GM23248 (cell line): ENCODE data around the gene SCGN. TPM values are rescaled to one million over a fixed set of nuclear protein-coding genes. Genes with fewer than 3 reads are reported as not detected.

Source experiments
- DNase-seq: peaks from one replicate; pipeline ENCODE4 v3.0.0-alpha.2; 2015
- H2AFZ ChIP-seq: fragments of 200-600 bp; sonication (generic); 2 replicates; pipeline ENCODE4 v1.6.1; 2016; ENCODE audit warnings: antibody characterized with exemption
- H3F3A ChIP-seq: fragments of 200-600 bp; sonication (generic); 2 replicates; pipeline ENCODE4 v1.6.1; 2016; ENCODE audit warnings: mild to moderate bottlenecking, antibody characterized with exemption, mixed run types; ENCODE audit not compliant: insufficient read depth
- H3K27ac ChIP-seq: fragments of 200-600 bp; sonication (generic); 2 replicates; pipeline ENCODE4 v1.5.1; 2016; ENCODE audit warnings: mild to moderate bottlenecking
- H3K27me3 ChIP-seq: fragments of 200-600 bp; sonication (generic); replicated peaks from 2 replicates; pipeline ENCODE4 v1.6.1; 2016; ENCODE audit warnings: mild to moderate bottlenecking; ENCODE audit not compliant: insufficient read depth
- H3K36me3 ChIP-seq: fragments of 200-600 bp; sonication (generic); 2 replicates; pipeline ENCODE4 v1.6.1; 2016; ENCODE audit warnings: low read depth, mild to moderate bottlenecking
- H3K4me1 ChIP-seq: fragments of 200-600 bp; sonication (generic); 2 replicates; pipeline ENCODE4 v1.6.1; 2016; ENCODE audit warnings: mild to moderate bottlenecking; ENCODE audit not compliant: insufficient read depth
- H3K4me2 ChIP-seq: fragments of 200-600 bp; sonication (generic); one replicate; pipeline ENCODE4 v1.6.1; 2016; ENCODE audit warnings: mild to moderate bottlenecking; ENCODE audit not compliant: unreplicated experiment
- H3K4me3 ChIP-seq: fragments of 200-600 bp; sonication (generic); 2 replicates; pipeline ENCODE4 v1.5.1; 2016; ENCODE audit warnings: mild to moderate bottlenecking
- H3K79me2 ChIP-seq: fragments of 200-600 bp; sonication (generic); 2 replicates; pipeline ENCODE4 v1.6.1; 2016; ENCODE audit warnings: mild to moderate bottlenecking; ENCODE audit not compliant: insufficient read depth
- H3K9ac ChIP-seq: fragments of 200-600 bp; sonication (generic); 2 replicates; pipeline ENCODE4 v1.6.1; 2016; ENCODE audit warnings: mild to moderate bottlenecking
- H3K9me2 ChIP-seq: fragments of 200-600 bp; sonication (generic); 2 replicates; pipeline ENCODE4 v1.6.1; 2016; ENCODE audit warnings: mixed run types, mild to moderate bottlenecking, moderate library complexity; ENCODE audit not compliant: insufficient read depth
- H3K9me3 ChIP-seq: fragments of 200-600 bp; sonication (generic); one replicate; pipeline ENCODE4 v1.6.1; 2017; ENCODE audit warnings: low read depth
- H4K20me1 ChIP-seq: fragments of 200-600 bp; sonication (generic); 2 replicates; pipeline ENCODE4 v1.6.0; 2016; ENCODE audit not compliant: insufficient read depth
- EZH2 ChIP-seq: fragments of 200-600 bp; sonication (generic); IDR thresholded peaks from 2 replicates; pipeline ENCODE4 v1.6.1; 2018; ENCODE audit warnings: antibody characterized with exemption, mild to moderate bottlenecking; ENCODE audit not compliant: insufficient read depth, poor library complexity, severe bottlenecking
- EZH2phosphoT487 ChIP-seq: fragments of 200-600 bp; sonication (generic); IDR thresholded peaks from 2 replicates; pipeline ENCODE4 v1.6.1; 2018; ENCODE audit warnings: antibody characterized with exemption, moderate library complexity, mild to moderate bottlenecking, low read depth; ENCODE audit not compliant: insufficient read depth
- WGBS, 2 experiments: methylation state at CpG; one replicate each; pipeline ENCODE4 v1.1.6; 2015 to 2017; ENCODE audit warnings: low lambda C conversion rate in 2 of 2, low coverage in 1 of 2; ENCODE audit errors: missing lambda C conversion rate in 2 of 2; 5-methylcytosine and 5-hydroxymethylcytosine counted together
- in situ Hi-C: fragments of 300-500 bp; cut with MboI; formaldehyde crosslinking; loops from 2 replicates; pipeline ENCODE4 v1.15.0; 2020
- polyA plus RNA-seq: library from polyadenylated mRNA; unstranded; fragments of >200 nt; fragmentation: Nextera tagmentation; extraction: Ambion mirVana; gene quantifications from 2 replicates; pipeline ENCODE4 v1.2.1, GENCODE V29; 2016
- total RNA-seq: library from RNA; depleted of rRNA; stranded (reverse); fragments of >200 nt; shearing (Covaris generic); gene quantifications from 2 replicates; pipeline ENCODE4 v1.2.3, GENCODE V29; 2014

Gene SCGN
- total and polyA plus RNA-seq, 2 experiments from 2014 or later = not detected

GRCh38 chr6:25685251-25685650, 33.2 kb downstream of the SCGN start:
- Histone ChIP-seq H3K4me1 (no peaks in the 10 kb centered on the region), H3K4me3 (no peak overlapping the region), H3K9ac (no peak overlapping the region), H3F3A (no peaks in the 10 kb centered on the region), H2AFZ (no peak overlapping the region), H3K9me2 (no peaks in the 10 kb centered on the region), H3K79me2 (no peaks in the 10 kb centered on the region), H3K27ac (no peak overlapping the region), H3K27me3 (no peaks in the 10 kb centered on the region), H3K9me3 (no peaks in the 10 kb centered on the region), H4K20me1 (no peaks in the 10 kb centered on the region), H3K36me3 (no peaks in the 10 kb centered on the region), H3K4me2 (no peak overlapping the region)
- WGBS, 2 experiments = 37 to 60% methylated on average over 1 of the region's 1 CpG
- in situ Hi-C loops = no loop called here
- DNase-seq = no peak
- no peak for TF ChIP-seq EZH2
- no peak for TF ChIP-seq EZH2phosphoT487

DNA sequence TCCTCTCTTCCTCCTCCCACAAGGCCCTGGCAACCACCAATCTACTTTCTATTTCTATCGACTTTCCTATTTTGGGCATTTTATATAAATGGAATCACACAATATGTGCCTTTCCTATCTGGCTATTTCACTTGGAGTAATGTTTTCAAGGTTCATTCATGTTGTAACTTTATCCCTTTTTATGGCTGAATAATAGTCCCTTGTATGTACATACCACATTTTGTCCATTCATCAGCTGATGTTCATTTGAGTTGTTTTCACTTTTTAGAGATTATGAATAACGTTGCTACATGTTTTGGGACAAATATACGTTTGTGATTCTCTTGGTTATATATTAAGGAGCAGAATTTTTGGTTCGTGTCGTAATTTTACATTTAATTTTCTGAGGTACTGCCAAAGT, 33.9 kb downstream of the SCGN start:
- Histone ChIP-seq H3K4me3 (no peak overlapping the region), H3K9me2 (no peaks in the 10 kb centered on the region), H3K36me3 (no peaks in the 10 kb centered on the region), H2AFZ (no peak overlapping the region), H3F3A (no peaks in the 10 kb centered on the region), H3K9me3 (no peaks in the 10 kb centered on the region), H3K4me2 (no peak overlapping the region), H3K27me3 (no peaks in the 10 kb centered on the region), H3K4me1 (no peaks in the 10 kb centered on the region), H3K9ac (no peak overlapping the region), H3K27ac (no peak overlapping the region), H3K79me2 (no peaks in the 10 kb centered on the region), H4K20me1 (no peaks in the 10 kb centered on the region)
- TF ChIP-seq EZH2 (no peak), EZH2phosphoT487 (no peak)
- 41 to 45% methylated on average over 5 of the region's 5 CpGs for WGBS, 2 experiments
- in situ Hi-C loops = no loop called here
- DNase-seq = no peak

DNA sequence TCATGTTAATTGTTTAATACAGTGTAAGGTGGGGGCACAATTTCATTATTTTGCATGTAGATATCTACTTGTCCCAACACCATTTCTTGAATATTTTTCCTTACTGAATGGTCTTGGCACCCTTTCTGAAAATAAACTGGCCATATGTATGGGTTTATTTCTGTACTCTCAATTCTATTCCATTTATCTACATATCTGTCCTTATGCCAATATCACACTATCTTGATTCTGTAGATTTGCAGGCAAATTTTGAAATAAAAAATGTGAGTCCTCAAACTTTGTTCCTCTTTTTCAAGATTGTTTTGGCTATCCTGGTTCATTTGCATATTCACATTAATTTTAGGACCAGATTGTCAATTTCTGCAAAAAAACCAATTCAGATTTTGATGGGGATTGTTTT, 34.8 kb downstream of the SCGN start:
- Histone ChIP-seq H3K27me3 (no peaks in the 10 kb centered on the region), H3K4me1 (no peaks in the 10 kb centered on the region), H3K9me2 (no peaks in the 10 kb centered on the region), H3K36me3 (no peaks in the 10 kb centered on the region), H3K27ac (no peak overlapping the region), H2AFZ (no peak overlapping the region), H4K20me1 (no peaks in the 10 kb centered on the region), H3K9ac (no peak overlapping the region), H3K4me2 (no peak overlapping the region), H3K9me3 (no peaks in the 10 kb centered on the region), H3F3A (no peaks in the 10 kb centered on the region), H3K79me2 (no peaks in the 10 kb centered on the region), H3K4me3 (no peak overlapping the region)
- in situ Hi-C loops = no loop called here
- TF ChIP-seq EZH2phosphoT487 (no peak), EZH2 (no peak)
- no peak for DNase-seq

GRCh38 chr6:25689966-25690365, 38.0 kb downstream of the SCGN start:
- Histone ChIP-seq H3K27me3 (no peaks in the 10 kb centered on the region), H3K4me3 (no peak overlapping the region), H4K20me1 (no peaks in the 10 kb centered on the region), H2AFZ (no peak overlapping the region), H3K36me3 (no peaks in the 10 kb centered on the region), H3K27ac (no peak overlapping the region), H3K4me1 (no peaks in the 10 kb centered on the region), H3K4me2 (no peak overlapping the region), H3K79me2 (no peaks in the 10 kb centered on the region), H3K9me2 (no peaks in the 10 kb centered on the region), H3K9me3 (no peaks in the 10 kb centered on the region), H3F3A (no peaks in the 10 kb centered on the region), H3K9ac (no peak overlapping the region)
- 13 to 14% methylated on average over 1 of the region's 1 CpG for WGBS, 2 experiments
- TF ChIP-seq EZH2phosphoT487 = no peak
- no peak for TF ChIP-seq EZH2
- in situ Hi-C loops = no loop called here
- DNase-seq = no peak

DNA sequence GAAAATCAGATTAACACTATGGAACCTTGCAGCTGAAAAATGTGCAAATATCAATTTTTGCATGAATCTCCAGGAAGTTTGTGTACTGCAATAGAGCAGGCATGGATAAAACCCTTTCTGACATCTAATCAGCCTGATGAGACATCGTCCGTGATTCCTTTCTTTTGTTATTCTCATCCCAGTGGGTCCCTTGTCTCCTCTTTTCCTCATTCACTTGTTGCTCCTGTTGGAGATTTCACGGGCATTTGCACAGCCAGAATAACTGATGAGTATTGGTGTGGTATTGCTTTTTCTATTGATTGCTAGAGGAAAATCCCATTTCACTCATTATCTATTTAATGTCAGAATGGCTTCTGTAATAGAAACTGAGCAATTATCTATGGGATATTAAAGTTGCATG, 39.9 kb downstream of the SCGN start:
- H3K79me2 ChIP-seq = no peaks in the 10 kb centered on the region
- no peaks in the 10 kb centered on the region for H3K9me2 ChIP-seq
- H3K4me2 ChIP-seq = no peak overlapping the region
- in situ Hi-C loops = no loop called here
- H3K4me3 ChIP-seq = no peak overlapping the region
- no peaks in the 10 kb centered on the region for H3F3A ChIP-seq
- no peak for DNase-seq
- H2AFZ ChIP-seq = no peak overlapping the region
- H3K9ac ChIP-seq = no peak overlapping the region
- no peaks in the 10 kb centered on the region for H3K36me3 ChIP-seq
- H4K20me1 ChIP-seq = no peaks in the 10 kb centered on the region
- H3K27ac ChIP-seq = no peak overlapping the region
- H3K4me1 ChIP-seq = no peaks in the 10 kb centered on the region
- H3K9me3 ChIP-seq = no peaks in the 10 kb centered on the region
- H3K27me3 ChIP-seq = no peaks in the 10 kb centered on the region
- no peak for TF ChIP-seq EZH2phosphoT487
- no peak for TF ChIP-seq EZH2
- WGBS, 2 experiments = 56 to 57% methylated on average over 3 of the region's 3 CpGs
